K562 (cell line): ENCODE measurements around the gene FZD1. TPM values are rescaled to one million over a fixed set of nuclear protein-coding genes. Genes with fewer than 3 reads are reported as not detected.

ENCODE experiments used
- ATAC-seq: fragments of 200-7000 bp; cut with Tn5 transposase; 3 replicates; pipeline ENCODE4 v1.9.1; 2020; ENCODE audit warnings: moderate library complexity
- BruUV-seq: library from RNA; stranded (reverse); fragments of 400-500 nt; replicated peaks from 2 replicates; lab custom pipeline; 2021; lab: Mats Ljungman, UMichigan
- CTCF ChIA-PET: fragments of 300-600 bp; formaldehyde crosslinking; extraction: SDS; loops from one replicate; lab custom pipeline; 2021; ENCODE audit warnings: low intra/inter-chr PET ratio; lab: Yijun Ruan, JAX
- POLR2A ChIA-PET: fragments of 300-600, 350-650 bp; sonication (Branson Sonifier 250); formaldehyde crosslinking; extraction: SDS; loops from one replicate; lab custom pipeline; 2021; ENCODE audit warnings: antibody characterized with exemption, inconsistent platforms; lab: Yijun Ruan, JAX
- DNase-seq, 4 experiments: peaks; one replicate each; pipeline versions ENCODE4 v3.0.0 to v3.0.0-alpha.2; 2011 to 2018; ENCODE audit warnings: low spot score in 3 of 4, mixed read lengths in 3 of 4; ENCODE audit errors: extremely low read depth in 1 of 4
- FAIRE-seq: peaks from 2 replicates; lab custom pipeline; 2011; peaks lifted over from hg19 to GRCh38; lab: Jason Lieb, UNC
- H2AFZ ChIP-seq: 2 replicates; pipeline ENCODE4 v1.6.0; 2011; ENCODE audit warnings: low read depth, low read length, control low read depth, inconsistent platforms
- H3K27ac ChIP-seq: fragments of 200-600 bp; 3 replicates; pipeline ENCODE4 v1.8.0; 2011; ENCODE audit warnings: low read depth, mild to moderate bottlenecking, control low read depth, inconsistent platforms, low read length, moderate library complexity, mixed read lengths; ENCODE audit errors: extremely low read depth
- H3K27me3 ChIP-seq, 2 experiments: fragments of 300-600 bp in 1 of 2; 2 replicates in 1 of 2; 3 replicates in 1 of 2; pipeline versions ENCODE4 v1.6.0 to v1.8.0; 2011; ENCODE audit warnings: inconsistent platforms in 2 of 2, low read length in 2 of 2, mild to moderate bottlenecking in 1 of 2, mixed read lengths in 1 of 2, moderate library complexity in 1 of 2; ENCODE audit not compliant: control insufficient read depth in 2 of 2, insufficient read depth in 2 of 2
- H3K36me3 ChIP-seq: fragments of 300-600 bp; 3 replicates; pipeline ENCODE4 v1.8.0; 2011; ENCODE audit warnings: mild to moderate bottlenecking, low read length, inconsistent platforms; ENCODE audit not compliant: control insufficient read depth, insufficient read depth
- H3K4me1 ChIP-seq, 2 experiments: fragments of 200-600 bp in 1 of 2; replicated peaks in 1 of 2; 2 replicates in 1 of 2; 3 replicates in 1 of 2; pipeline versions ENCODE4 v1.5.1 to v1.8.0; 2011; ENCODE audit warnings: inconsistent platforms in 2 of 2, low read length in 2 of 2, mild to moderate bottlenecking in 1 of 2, mixed read lengths in 1 of 2, moderate library complexity in 1 of 2; ENCODE audit not compliant: control insufficient read depth in 2 of 2, insufficient read depth in 2 of 2
- H3K4me2 ChIP-seq: 2 replicates; pipeline ENCODE4 v1.6.1; 2011; ENCODE audit warnings: low read length, control low read depth, inconsistent platforms, mixed read lengths; ENCODE audit not compliant: insufficient read depth
- H3K4me3 ChIP-seq: fragments of 200-600 bp; sonication (generic), shearing (Covaris generic); 2 replicates; pipeline ENCODE4 v1.5.1; 2016; ENCODE audit warnings: control low read depth, inconsistent platforms
- H3K79me2 ChIP-seq: fragments of 200-600 bp; 3 replicates; pipeline ENCODE4 v1.8.0; 2011; ENCODE audit warnings: low read length, inconsistent platforms; ENCODE audit not compliant: control insufficient read depth, insufficient read depth
- H3K9ac ChIP-seq, 2 experiments: 2 replicates each; pipeline versions ENCODE4 v1.6.0 to v1.6.1; 2011; ENCODE audit warnings: low read depth in 2 of 2, low read length in 2 of 2, control low read depth in 1 of 2, inconsistent platforms in 1 of 2, mild to moderate bottlenecking in 1 of 2, mixed read lengths in 1 of 2; ENCODE audit not compliant: insufficient read depth in 1 of 2
- H3K9me1 ChIP-seq: one replicate; pipeline ENCODE4 v1.6.0; 2011; ENCODE audit warnings: inconsistent platforms, mild to moderate bottlenecking, low read length, moderate library complexity; ENCODE audit not compliant: control insufficient read depth, insufficient read depth
- H3K9me3 ChIP-seq: replicated peaks from 2 replicates; pipeline ENCODE4 v1.5.1; 2011; ENCODE audit warnings: low read depth, low read length, inconsistent platforms; ENCODE audit not compliant: control insufficient read depth, insufficient read depth
- H4K20me1 ChIP-seq: replicated peaks from 2 replicates; pipeline ENCODE4 v1.6.1; 2011; ENCODE audit warnings: low read length, inconsistent platforms, mixed read lengths; ENCODE audit not compliant: control insufficient read depth, insufficient read depth
- BDP1 ChIP-seq: IDR thresholded peaks from 3 replicates; pipeline ENCODE4 v1.6.1; 2011; ENCODE audit not compliant: insufficient read length, insufficient read depth
- CBX2 ChIP-seq: fragments of 200-600 bp; sonication (generic); IDR thresholded peaks from one replicate; pipeline ENCODE4 v1.6.1; 2012; ENCODE audit warnings: mild to moderate bottlenecking, low read length, inconsistent platforms; ENCODE audit not compliant: insufficient read depth, poor library complexity, severe bottlenecking
- GABPB1 ChIP-seq: sonication (generic); formaldehyde crosslinking; IDR thresholded peaks from 2 replicates; pipeline ENCODE4 v1.8.0; 2022; ENCODE audit warnings: mild to moderate bottlenecking, missing genetic modification reagents
- MGA ChIP-seq: fragments of 450-650 bp; IDR thresholded peaks from 2 replicates; pipeline ENCODE4 v1.6.1; 2016; ENCODE audit warnings: mild to moderate bottlenecking, moderate library complexity
- POLR2AphosphoS5 ChIP-seq: IDR thresholded peaks from 2 replicates; pipeline ENCODE4 v1.6.1; 2011; ENCODE audit warnings: mild to moderate bottlenecking, low read depth, low read length, moderate library complexity; ENCODE audit not compliant: control insufficient read depth, insufficient read depth
- SETDB1 ChIP-seq: IDR thresholded peaks from one replicate; pipeline ENCODE4 v1.6.1; 2012; ENCODE audit warnings: low read length, control low read depth, inconsistent platforms
- TCFL5 ChIP-seq: fragments of 250-450 bp; sonication (Bioruptor Pico); conservative IDR thresholded peaks from 2 replicates; pipeline ENCODE4 v1.6.1; 2021; ENCODE audit warnings: mild to moderate bottlenecking, moderate library complexity, matching md5 sums
- ZC3H8 ChIP-seq: fragments of 450-650 bp; IDR thresholded peaks from 2 replicates; pipeline ENCODE4 v1.6.1; 2017
- ZNF133 ChIP-seq: fragments of 250-450 bp; sonication (Bioruptor Pico); IDR thresholded peaks from 2 replicates; pipeline ENCODE4 v1.4.0; 2020; ENCODE audit warnings: mild to moderate bottlenecking
- ZNF232 ChIP-seq: sonication (generic); formaldehyde crosslinking; IDR thresholded peaks from 2 replicates; pipeline ENCODE4 v1.8.0; 2022; ENCODE audit warnings: mild to moderate bottlenecking, missing genetic modification reagents
- WGBS: fragments of 100-300 bp; shearing (Covaris generic); methylation state at CpG from one replicate; pipeline ENCODE4 v1.1.6; 2016; ENCODE audit warnings: low coverage, mixed read lengths; ENCODE audit not compliant: insufficient coverage; ENCODE audit errors: missing lambda C conversion rate; 5-methylcytosine and 5-hydroxymethylcytosine counted together
- in situ Hi-C: fragments of 300-500 bp; cut with MboI; formaldehyde crosslinking; loops from 4 replicates; pipeline ENCODE4 v1.15.0; 2018; ENCODE audit warnings: inconsistent platforms, mixed read lengths
- intact Hi-C: fragments of 100-400 bp; cut with micrococcal nuclease; formaldehyde crosslinking; loops from 2 replicates; pipeline ENCODE4 v1.14.2; 2022
- polyA plus RNA-seq, 8 experiments: library from polyadenylated mRNA; depleted of rRNA in 4 of 8; stranded (reverse) in 5 of 8; unstranded in 3 of 8; fragments of >200 nt; fragmentation: Nextera tagmentation in 2 of 8; fragmentation: Illumina TruSeq in 1 of 8; extraction: Ambion mirVana in 2 of 8; extraction: Trizol in 1 of 8; gene quantifications; 2 replicates each; pipeline versions ENCODE4 v1.2.1 to v1.2.3, GENCODE V29; 2011 to 2014; ENCODE audit warnings: inconsistent platforms in 1 of 8, missing spikeins in 1 of 8
- total RNA-seq, 7 experiments: library from RNA; depleted of rRNA in 6 of 7; stranded (reverse); fragments of >200 nt in 6 of 7; fragmentation: Illumina TruSeq in 2 of 7; extraction: Trizol in 2 of 7; gene quantifications; 2 replicates each; pipeline versions ENCODE4 v1.2.1 to v1.2.3, GENCODE V29; 2011 to 2021; ENCODE audit warnings: low replicate concordance in 1 of 7

Gene FZD1
- total and polyA plus RNA-seq, 9 of the 15 experiments (the other 6 are each of a cell fraction or from before 2014, with no cell fraction given): 0.25 to 5.1 (median 1.8) TPM

- Histone ChIP-seq H2AFZ (no peak overlapping the region), H3K36me3 (no peaks in the 10 kb centered on the region), H3K79me2 (no peaks in the 10 kb centered on the region), H3K9me1 (no peaks in the 10 kb centered on the region), H3K4me3 (no peak overlapping the region), H3K4me2 (no peak overlapping the region), H3K9ac (no peak overlapping the region), H3K27me3 (no peaks in the 10 kb centered on the region), H3K9me3 (no peaks in the 10 kb centered on the region), H3K27ac (no peak overlapping the region), H3K4me1 (no peaks in the 10 kb centered on the region), H4K20me1 (no peaks in the 10 kb centered on the region)
- in situ Hi-C loops (no loop called here), intact Hi-C loops (loop anchor here (5.0 to 10.0 kb wide), 2 partner anchors 141 to 429 kb away; no protein-coding TSS in a partner anchor)
- CTCF ChIA-PET: no interaction called here
- FAIRE-seq (no peak), DNase-seq (no peak), ATAC-seq (no peak)
- no TSS peak for BruUV-seq
- POLR2A ChIA-PET: interaction anchor here (0.8 kb wide), 1 partner anchor 9 kb away, joined by 3 read pairs; no protein-coding TSS in a partner anchor
- 20% methylated on average over 7 of the region's 7 CpGs for WGBS
- TF ChIP-seq ZC3H8: no peak
- no peak for TF ChIP-seq POLR2AphosphoS5
- no peak for TF ChIP-seq ZNF232
- TF ChIP-seq TCFL5 (CRISPR knock-in tag): no peak
- TF ChIP-seq CBX2: no peak
- no peak for TF ChIP-seq SETDB1
- TF ChIP-seq MGA: no peak
- TF ChIP-seq BDP1: no peak
- no peak for TF ChIP-seq GABPB1
- no peak for TF ChIP-seq ZNF133 (CRISPR knock-in tag)
Observed at GRCh38 chr7:91285696-91286355, 21.6 kb downstream of the FZD1 start.
